HepG2 (cell line): ENCODE measurements around the gene C14orf93. TPM values are rescaled to one million over a fixed set of nuclear protein-coding genes. Genes with fewer than 3 reads are reported as not detected.

ENCODE experiments used
- ATF7 ChIP-seq, 2 experiments: fragments of 450-650 bp in 1 of 2; sonication (generic) in 1 of 2; formaldehyde crosslinking in 1 of 2; IDR thresholded peaks; 2 replicates each; pipeline versions ENCODE4 v1.4.0 to v1.6.1; 2016 to 2020; ENCODE audit warnings: antibody characterized with exemption in 1 of 2, mild to moderate bottlenecking in 1 of 2, missing genetic modification reagents in 1 of 2
- POLR2AphosphoS2 ChIP-seq: IDR thresholded peaks from 2 replicates; pipeline ENCODE4 v1.6.1; 2011; ENCODE audit warnings: low read depth, low read length, improper control_type of control experiment
- POLR2G ChIP-seq: fragments of 200-400 bp; formaldehyde crosslinking; IDR thresholded peaks from 2 replicates; pipeline ENCODE4 v1.6.1; 2018; ENCODE audit warnings: mild to moderate bottlenecking, low read depth, low read length, moderate library complexity
- RBM22 ChIP-seq: fragments of 200-400 bp; formaldehyde crosslinking; optimal IDR thresholded peaks from 2 replicates; pipeline ENCODE3; 2017; ENCODE audit warnings: mild to moderate bottlenecking, low read length, moderate library complexity
- ZMYM3 ChIP-seq: sonication (generic); formaldehyde crosslinking; IDR thresholded peaks from 2 replicates; pipeline ENCODE4 v1.5.1; 2020; ENCODE audit warnings: mild to moderate bottlenecking, missing genetic modification reagents
- ZNF318 ChIP-seq: sonication (generic); formaldehyde crosslinking; IDR thresholded peaks from 2 replicates; pipeline ENCODE4 v1.4.0; 2020; ENCODE audit warnings: mild to moderate bottlenecking, missing genetic modification reagents
- ZNF615 ChIP-seq: sonication (generic); formaldehyde crosslinking; IDR thresholded peaks from 2 replicates; pipeline ENCODE4 v1.5.0; 2020; ENCODE audit warnings: mild to moderate bottlenecking, missing genetic modification reagents, borderline replicate concordance
- ZSCAN21 ChIP-seq: sonication (generic); formaldehyde crosslinking; IDR thresholded peaks from 2 replicates; pipeline ENCODE4 v1.8.0; 2022; ENCODE audit warnings: mild to moderate bottlenecking, missing genetic modification reagents, moderate library complexity, borderline replicate concordance
- polyA plus RNA-seq, 8 experiments: library from polyadenylated mRNA; depleted of rRNA in 3 of 8; stranded (reverse) in 7 of 8; unstranded in 1 of 8; fragments of >200 nt; fragmentation: Illumina TruSeq in 4 of 8; extraction: Trizol in 4 of 8; gene quantifications; 2 replicates each; pipeline versions ENCODE4 v1.2.1 to v1.2.3, GENCODE V29; 2011 to 2016; ENCODE audit warnings: low read depth in 4 of 8, missing spikeins in 1 of 8, mixed read lengths in 1 of 8; ENCODE audit not compliant: insufficient read depth in 1 of 8
- total RNA-seq, 5 experiments: library from RNA; depleted of rRNA; stranded (reverse); fragments of >200 nt; fragmentation: Illumina TruSeq; extraction: Trizol; gene quantifications; 2 replicates each; pipeline ENCODE4 v1.2.3, GENCODE V29; 2016; ENCODE audit warnings: low read depth in 1 of 5
- TF ChIP-seq, protein P1 (sequence below): sonication (generic); formaldehyde crosslinking; IDR thresholded peaks from 2 replicates; pipeline ENCODE4 v1.8.1; 2023; ENCODE audit warnings: missing genetic modification reagents, mild to moderate bottlenecking, borderline replicate concordance

Gene C14orf93
- total and polyA plus RNA-seq, 2 of the 13 experiments (the other 11 are each of a cell fraction or from before 2014, with no cell fraction given): 11.4 to 22.5 TPM

GRCh38 chr14:23025151-23025814 is 15.3 kb upstream of the C14orf93 start (continued):
- TF ChIP-seq ZSCAN21 (no peak), POLR2G (peak; percentile 72), RBM22 (peak; percentile 99), ATF7 (IDR thresholded peaks at IDR 0.05) (no peak), ATF7 (CRISPR knock-in tag; IDR thresholded peaks at IDR 0.05) (peak; percentile 49; the same call in 1 of the 2 replicates), ZNF318 (0 out of 2 replicates have a peak, but pooled peaks have one; percentile 24), POLR2AphosphoS2 (peak; percentile 77; the same call in 1 of the 2 replicates), ZNF615 (CRISPR knock-in tag) (0 out of 2 replicates have a peak, but pooled peaks have one; percentile 24), ZMYM3 (CRISPR knock-in tag) (0 out of 2 replicates have a peak, but pooled peaks have one; percentile 23)
- TF ChIP-seq, protein P1, sequence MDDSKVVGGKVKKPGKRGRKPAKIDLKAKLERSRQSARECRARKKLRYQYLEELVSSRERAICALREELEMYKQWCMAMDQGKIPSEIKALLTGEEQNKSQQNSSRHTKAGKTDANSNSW: 0 out of 2 replicates have a peak, but pooled peaks have one; percentile 31
